Keratinocyte (primary cell): ENCODE measurements around the gene ADAMTS9. TPM values are rescaled to one million over a fixed set of nuclear protein-coding genes. Genes with fewer than 3 reads are reported as not detected.

Source experiments
- DNase-seq: peaks from one replicate; pipeline ENCODE4 v3.0.0-alpha.2; 2011; ENCODE audit warnings: low read depth, missing footprints, low spot score
- FAIRE-seq: peaks from 2 replicates; lab custom pipeline; 2011; peaks lifted over from hg19 to GRCh38; lab: Jason Lieb, UNC
- H2AFZ ChIP-seq: 2 replicates; pipeline ENCODE4 v1.6.0; 2012; ENCODE audit warnings: low read length, control low read depth, inconsistent platforms; ENCODE audit not compliant: control insufficient read depth
- H3K27ac ChIP-seq: 2 replicates; pipeline ENCODE4 v1.5.1; 2011; ENCODE audit warnings: low read length; ENCODE audit not compliant: control insufficient read depth, insufficient read depth
- H3K27me3 ChIP-seq: 3 replicates; pipeline ENCODE4 v1.6.0; 2011; ENCODE audit warnings: low read length; ENCODE audit not compliant: control insufficient read depth, insufficient read depth; ENCODE audit errors: extremely low read depth
- H3K36me3 ChIP-seq, 2 experiments: 2 replicates in 1 of 2; 3 replicates in 1 of 2; pipeline ENCODE4 v1.5.1; 2011; ENCODE audit warnings: low read length in 2 of 2, mild to moderate bottlenecking in 1 of 2; ENCODE audit not compliant: control insufficient read depth in 2 of 2, insufficient read depth in 2 of 2; ENCODE audit errors: extremely low read depth in 1 of 2
- H3K4me1 ChIP-seq: 3 replicates; pipeline ENCODE4 v1.5.1; 2011; ENCODE audit warnings: low read length; ENCODE audit not compliant: control insufficient read depth, insufficient read depth; ENCODE audit errors: extremely low read depth
- H3K4me2 ChIP-seq: 3 replicates; pipeline ENCODE4 v1.6.0; 2011; ENCODE audit warnings: low read depth, low read length; ENCODE audit not compliant: control insufficient read depth, insufficient read depth; ENCODE audit errors: extremely low read depth
- H3K4me3 ChIP-seq, 3 experiments: fragments of 200-600 bp in 1 of 3; sonication (generic) in 1 of 3; 2 replicates in 2 of 3; 3 replicates in 1 of 3; pipeline ENCODE4 v1.5.1; 2011 to 2016; ENCODE audit warnings: low read length in 3 of 3, mild to moderate bottlenecking in 3 of 3, control low read depth in 2 of 3, inconsistent platforms in 1 of 3, low read depth in 1 of 3, mixed read lengths in 1 of 3, mixed run types in 1 of 3, moderate library complexity in 1 of 3; ENCODE audit not compliant: control insufficient read depth in 2 of 3, insufficient read depth in 2 of 3; ENCODE audit errors: extremely low read depth in 1 of 3
- H3K79me2 ChIP-seq: 2 replicates; pipeline ENCODE4 v1.6.0; 2012; ENCODE audit warnings: low read length; ENCODE audit not compliant: control insufficient read depth, insufficient read depth
- H3K9ac ChIP-seq: 3 replicates; pipeline ENCODE4 v1.6.0; 2011; ENCODE audit warnings: low read length; ENCODE audit not compliant: control insufficient read depth, insufficient read depth; ENCODE audit errors: extremely low read depth
- H3K9me1 ChIP-seq: 3 replicates; pipeline ENCODE4 v1.6.0; 2011; ENCODE audit warnings: low read length; ENCODE audit not compliant: control insufficient read depth, insufficient read depth; ENCODE audit errors: extremely low read depth
- H3K9me3 ChIP-seq: 2 replicates; pipeline ENCODE4 v1.5.1; 2012; ENCODE audit warnings: low read depth, low read length; ENCODE audit not compliant: control insufficient read depth
- H4K20me1 ChIP-seq: 3 replicates; pipeline ENCODE4 v1.6.0; 2011; ENCODE audit warnings: low read length; ENCODE audit not compliant: control insufficient read depth, insufficient read depth; ENCODE audit errors: extremely low read depth
- EZH2 ChIP-seq: IDR thresholded peaks from one replicate; pipeline ENCODE4 v1.6.1; 2012; ENCODE audit warnings: inconsistent platforms, mild to moderate bottlenecking, low read length, moderate library complexity
- dilution Hi-C: fragments of 300-500 bp; cut with MboI; formaldehyde crosslinking; loops from one replicate; pipeline ENCODE4 v1.7.0; 2020; ENCODE audit warnings: low sequenced_read_pairs; ENCODE audit not compliant: extremely low pct_ligation_motif_present
- polyA plus RNA-seq, 5 experiments: library from polyadenylated mRNA; depleted of rRNA in 3 of 5; stranded (reverse) in 3 of 5; stranded (forward) in 1 of 5; unstranded in 1 of 5; fragments of >200 nt; gene quantifications; 1 replicate in 1 of 5; 2 replicates in 3 of 5; 3 replicates in 1 of 5; pipeline versions ENCODE4 v1.2.1 to v1.2.3, GENCODE V29; 2011 to 2012; ENCODE audit warnings: missing spikeins in 2 of 5, low read depth in 1 of 5, low replicate concordance in 1 of 5
- TF ChIP-seq, protein P1 (sequence below), 3 experiments: IDR thresholded peaks in 1 of 3; conservative IDR thresholded peaks in 1 of 3; optimal IDR thresholded peaks in 1 of 3; 2 replicates in 2 of 3; 3 replicates in 1 of 3; pipeline versions ENCODE3 to v1.5.1; 2011; ENCODE audit warnings: low read length in 3 of 3, mild to moderate bottlenecking in 3 of 3, moderate library complexity in 2 of 3, control low read depth in 1 of 3, inconsistent platforms in 1 of 3; ENCODE audit not compliant: insufficient read depth in 2 of 3; ENCODE audit errors: extremely low read depth in 1 of 3

ADAMTS9 gene
- polyA plus RNA-seq, 1 donor (not counting 4 experiments of a cell fraction or from before 2014, with no cell fraction given), result 0.43 TPM

DNA sequence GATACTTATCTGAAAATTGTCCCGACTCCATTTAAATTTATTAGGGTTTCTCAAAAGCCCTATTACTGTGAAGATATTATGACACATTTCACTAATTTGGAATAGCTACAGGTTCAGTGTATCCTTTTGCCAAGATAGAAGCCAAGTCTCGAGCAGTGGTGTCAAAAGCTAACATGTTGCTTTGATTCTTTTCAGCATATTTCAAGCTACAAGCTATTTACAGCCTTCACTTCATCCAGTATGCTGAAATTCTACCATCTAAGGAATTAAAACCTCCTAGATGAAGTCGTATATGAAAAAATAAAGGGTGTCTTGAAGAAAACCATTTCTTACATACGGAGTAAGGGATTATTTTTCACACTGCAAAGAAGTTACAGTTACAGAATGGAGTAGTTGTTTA lies 31.2 kb upstream of the ADAMTS9 start:
- H3K36me3 ChIP-seq, result no peaks in the 10 kb centered on the region
- H3K27me3 ChIP-seq, result no peaks in the 10 kb centered on the region
- dilution Hi-C loops, result no loop called here
- H3K9me1 ChIP-seq, result no peaks in the 10 kb centered on the region
- DNase-seq (no peak), FAIRE-seq (no peak)
- no peak overlapping the region for H3K9ac ChIP-seq
- H2AFZ ChIP-seq, result no peak overlapping the region
- TF ChIP-seq EZH2, result no peak
- TF ChIP-seq, protein P1, sequence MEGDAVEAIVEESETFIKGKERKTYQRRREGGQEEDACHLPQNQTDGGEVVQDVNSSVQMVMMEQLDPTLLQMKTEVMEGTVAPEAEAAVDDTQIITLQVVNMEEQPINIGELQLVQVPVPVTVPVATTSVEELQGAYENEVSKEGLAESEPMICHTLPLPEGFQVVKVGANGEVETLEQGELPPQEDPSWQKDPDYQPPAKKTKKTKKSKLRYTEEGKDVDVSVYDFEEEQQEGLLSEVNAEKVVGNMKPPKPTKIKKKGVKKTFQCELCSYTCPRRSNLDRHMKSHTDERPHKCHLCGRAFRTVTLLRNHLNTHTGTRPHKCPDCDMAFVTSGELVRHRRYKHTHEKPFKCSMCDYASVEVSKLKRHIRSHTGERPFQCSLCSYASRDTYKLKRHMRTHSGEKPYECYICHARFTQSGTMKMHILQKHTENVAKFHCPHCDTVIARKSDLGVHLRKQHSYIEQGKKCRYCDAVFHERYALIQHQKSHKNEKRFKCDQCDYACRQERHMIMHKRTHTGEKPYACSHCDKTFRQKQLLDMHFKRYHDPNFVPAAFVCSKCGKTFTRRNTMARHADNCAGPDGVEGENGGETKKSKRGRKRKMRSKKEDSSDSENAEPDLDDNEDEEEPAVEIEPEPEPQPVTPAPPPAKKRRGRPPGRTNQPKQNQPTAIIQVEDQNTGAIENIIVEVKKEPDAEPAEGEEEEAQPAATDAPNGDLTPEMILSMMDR (optimal IDR thresholded peaks at IDR 0.05 in 1 of 3, IDR thresholded peaks at IDR 0.05 in 1 of 3, conservative IDR thresholded peaks at IDR 0.05 in 1 of 3; ENCODE audit: extremely low read depth in 1 of 3, insufficient read depth in 2 of 3, low read length in 3 of 3), result no peak
- H3K79me2 ChIP-seq, result no peaks in the 10 kb centered on the region
- no peak overlapping the region for H3K27ac ChIP-seq
- no peak overlapping the region for H3K4me2 ChIP-seq
- H3K4me1 ChIP-seq, result no peaks in the 10 kb centered on the region
- no peak overlapping the region for H3K4me3 ChIP-seq
- no peaks in the 10 kb centered on the region for H3K9me3 ChIP-seq
- H4K20me1 ChIP-seq, result no peaks in the 10 kb centered on the region

DNA sequence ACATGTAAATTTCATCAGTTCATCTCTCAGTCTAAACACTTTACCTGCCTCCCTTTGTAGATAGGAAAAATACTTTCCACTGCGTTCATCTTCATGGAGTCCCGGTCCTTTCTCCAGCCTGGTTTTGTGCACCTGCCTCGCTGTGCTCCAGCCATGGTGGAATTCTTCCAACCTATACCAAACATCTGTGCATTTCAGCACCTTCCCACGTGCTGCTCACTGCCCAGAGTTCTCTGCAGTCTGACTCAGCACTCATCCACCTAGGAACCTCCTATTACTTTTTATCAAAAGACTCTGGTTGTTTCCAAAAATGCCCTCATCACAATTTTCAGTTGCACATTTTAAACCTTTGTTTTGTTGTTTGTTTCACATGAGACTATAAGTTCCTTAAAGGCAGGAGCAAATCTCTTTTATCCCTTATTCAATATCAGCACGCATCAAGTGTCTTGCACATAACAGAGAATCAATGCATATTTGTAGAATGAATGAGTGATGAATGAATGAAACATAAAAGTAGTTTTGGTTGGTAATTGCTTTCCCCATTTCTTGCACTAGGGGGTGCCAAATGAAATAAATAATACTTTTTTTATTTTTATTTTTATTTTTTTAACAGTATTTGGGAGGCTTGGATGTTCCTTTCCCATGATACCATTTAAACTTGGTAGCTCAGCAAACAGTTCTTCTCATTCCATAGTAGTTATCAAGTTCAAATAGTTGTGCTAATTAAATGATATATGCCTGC lies 30.2 kb upstream of the ADAMTS9 start:
- no peaks in the 10 kb centered on the region for H3K27me3 ChIP-seq
- no peak overlapping the region for H2AFZ ChIP-seq
- FAIRE-seq (no peak), DNase-seq (no peak)
- TF ChIP-seq, protein P1 (optimal IDR thresholded peaks at IDR 0.05 in 1 of 3, IDR thresholded peaks at IDR 0.05 in 1 of 3, conservative IDR thresholded peaks at IDR 0.05 in 1 of 3; ENCODE audit: extremely low read depth in 1 of 3, insufficient read depth in 2 of 3, low read length in 3 of 3), result peak in 1 of 3 experiments; percentile 36
- TF ChIP-seq EZH2, result no peak
- no peak overlapping the region for H3K9ac ChIP-seq
- H4K20me1 ChIP-seq, result no peaks in the 10 kb centered on the region
- no peak overlapping the region for H3K4me2 ChIP-seq
- no peaks in the 10 kb centered on the region for H3K4me1 ChIP-seq
- H3K79me2 ChIP-seq, result no peaks in the 10 kb centered on the region
- H3K36me3 ChIP-seq, result no peaks in the 10 kb centered on the region
- no peak overlapping the region for H3K27ac ChIP-seq
- H3K9me3 ChIP-seq, result no peaks in the 10 kb centered on the region
- dilution Hi-C loops, result no loop called here
- no peak overlapping the region for H3K4me3 ChIP-seq
- H3K9me1 ChIP-seq, result no peaks in the 10 kb centered on the region
